ENCODE data around the gene MATR3. TPM values are rescaled to one million over a fixed set of nuclear protein-coding genes. Genes with fewer than 3 reads are reported as not detected.

MATR3 gene
- total RNA-seq, 1 experiment from 2014 or later: 267 TPM

- Histone ChIP-seq H2BK20ac (ENCODE audit: low read depth, low read length, poor library complexity, severe bottlenecking) (no peak overlapping the region), H3K23me2 (ENCODE audit: insufficient read length, low read depth, low read length, poor library complexity, severe bottlenecking) (no peaks in the 10 kb centered on the region), H4K5ac (ENCODE audit: insufficient read length, low read depth, low read length) (no peak overlapping the region), H3T11ph (ENCODE audit: low read length) (no peak overlapping the region), H2AK5ac (ENCODE audit: insufficient read length, low read length) (no peak overlapping the region), H3K4me2 (ENCODE audit: insufficient read depth, insufficient read length, low read length) (no peak overlapping the region), H3K9ac (ENCODE audit: extremely low read depth, insufficient read length, low read length) (no peak overlapping the region), H3K4ac (ENCODE audit: low read depth, low read length) (no peak overlapping the region), H4K20me1 (ENCODE audit: control insufficient read depth, insufficient read depth, insufficient read length) (no peaks in the 10 kb centered on the region), H2BK5ac (ENCODE audit: insufficient read length, low read length) (no peak overlapping the region), H3K14ac (ENCODE audit: insufficient read depth, low read length) (no peak overlapping the region), H4K91ac (ENCODE audit: insufficient read length, low read depth, low read length) (no peak overlapping the region), H3K4me1 (ENCODE audit: insufficient read depth, low read length) (no peaks in the 10 kb centered on the region), H2BK15ac (ENCODE audit: low read depth, low read length) (no peak overlapping the region), H2BK120ac (ENCODE audit: low read depth, low read length, poor library complexity, severe bottlenecking) (no peak overlapping the region), H3K56ac (ENCODE audit: insufficient read length, low read depth, low read length) (no peak overlapping the region), H2AFZ (ENCODE audit: low read length) (no peak overlapping the region), H3K23ac (ENCODE audit: insufficient read length, low read depth, low read length) (no peak overlapping the region), H3K27ac (ENCODE audit: insufficient read length, low read depth, low read length) (no peak overlapping the region), H3K9me3 (ENCODE audit: control insufficient read depth, low read depth, low read length) (no peaks in the 10 kb centered on the region), H3K79me2 (ENCODE audit: insufficient read depth, low read length) (no peaks in the 10 kb centered on the region), H3K18ac (ENCODE audit: insufficient read length, low read depth, low read length) (no peak overlapping the region), H4K8ac (replicated peaks; ENCODE audit: insufficient read length, low read depth, low read length) (no peak overlapping the region), H3K79me1 (ENCODE audit: insufficient read depth, low read depth, low read length, poor library complexity, severe bottlenecking) (no peaks in the 10 kb centered on the region), H2BK12ac (ENCODE audit: insufficient read length, low read depth, low read length) (no peak overlapping the region), H3K27me3 (ENCODE audit: insufficient read depth, low read length) (no peaks in the 10 kb centered on the region)
- H3K36me3 Mint-ChIP-seq (ENCODE audit: insufficient read depth in 1 of 3, low read depth in 3 of 3): no peaks in the 10 kb centered on the region
- H3K27ac Mint-ChIP-seq: no peak overlapping the region
- peaks cover 3 to 6% of the 10 kb centered on the region in 2 experiments; a peak in 2 of 4 replicates for H3K4me1 Mint-ChIP-seq
- no peak for DNase-seq
- TF ChIP-seq, protein P1, sequence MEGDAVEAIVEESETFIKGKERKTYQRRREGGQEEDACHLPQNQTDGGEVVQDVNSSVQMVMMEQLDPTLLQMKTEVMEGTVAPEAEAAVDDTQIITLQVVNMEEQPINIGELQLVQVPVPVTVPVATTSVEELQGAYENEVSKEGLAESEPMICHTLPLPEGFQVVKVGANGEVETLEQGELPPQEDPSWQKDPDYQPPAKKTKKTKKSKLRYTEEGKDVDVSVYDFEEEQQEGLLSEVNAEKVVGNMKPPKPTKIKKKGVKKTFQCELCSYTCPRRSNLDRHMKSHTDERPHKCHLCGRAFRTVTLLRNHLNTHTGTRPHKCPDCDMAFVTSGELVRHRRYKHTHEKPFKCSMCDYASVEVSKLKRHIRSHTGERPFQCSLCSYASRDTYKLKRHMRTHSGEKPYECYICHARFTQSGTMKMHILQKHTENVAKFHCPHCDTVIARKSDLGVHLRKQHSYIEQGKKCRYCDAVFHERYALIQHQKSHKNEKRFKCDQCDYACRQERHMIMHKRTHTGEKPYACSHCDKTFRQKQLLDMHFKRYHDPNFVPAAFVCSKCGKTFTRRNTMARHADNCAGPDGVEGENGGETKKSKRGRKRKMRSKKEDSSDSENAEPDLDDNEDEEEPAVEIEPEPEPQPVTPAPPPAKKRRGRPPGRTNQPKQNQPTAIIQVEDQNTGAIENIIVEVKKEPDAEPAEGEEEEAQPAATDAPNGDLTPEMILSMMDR (conservative IDR thresholded peaks at IDR 0.05): no peak
- no CpG with 5 or more reads among the region's 3 CpGs for WGBS (ENCODE audit: extremely low coverage, insufficient read length, low lambda C conversion rate)
- H3K9me3 Mint-ChIP-seq: no peaks in the 10 kb centered on the region
- H3K4me3 Mint-ChIP-seq: no peak overlapping the region
- no peaks in the 10 kb centered on the region; the same call in 1 of the 2 replicates for H3K27me3 Mint-ChIP-seq (ENCODE audit: low read depth)
These were observed 40.4 kb upstream of the MATR3 start for GRCh38 chr5:139253115-139253514.

Measured in H9 (cell line).